ENCODE data around the gene AMBP.

DNA sequence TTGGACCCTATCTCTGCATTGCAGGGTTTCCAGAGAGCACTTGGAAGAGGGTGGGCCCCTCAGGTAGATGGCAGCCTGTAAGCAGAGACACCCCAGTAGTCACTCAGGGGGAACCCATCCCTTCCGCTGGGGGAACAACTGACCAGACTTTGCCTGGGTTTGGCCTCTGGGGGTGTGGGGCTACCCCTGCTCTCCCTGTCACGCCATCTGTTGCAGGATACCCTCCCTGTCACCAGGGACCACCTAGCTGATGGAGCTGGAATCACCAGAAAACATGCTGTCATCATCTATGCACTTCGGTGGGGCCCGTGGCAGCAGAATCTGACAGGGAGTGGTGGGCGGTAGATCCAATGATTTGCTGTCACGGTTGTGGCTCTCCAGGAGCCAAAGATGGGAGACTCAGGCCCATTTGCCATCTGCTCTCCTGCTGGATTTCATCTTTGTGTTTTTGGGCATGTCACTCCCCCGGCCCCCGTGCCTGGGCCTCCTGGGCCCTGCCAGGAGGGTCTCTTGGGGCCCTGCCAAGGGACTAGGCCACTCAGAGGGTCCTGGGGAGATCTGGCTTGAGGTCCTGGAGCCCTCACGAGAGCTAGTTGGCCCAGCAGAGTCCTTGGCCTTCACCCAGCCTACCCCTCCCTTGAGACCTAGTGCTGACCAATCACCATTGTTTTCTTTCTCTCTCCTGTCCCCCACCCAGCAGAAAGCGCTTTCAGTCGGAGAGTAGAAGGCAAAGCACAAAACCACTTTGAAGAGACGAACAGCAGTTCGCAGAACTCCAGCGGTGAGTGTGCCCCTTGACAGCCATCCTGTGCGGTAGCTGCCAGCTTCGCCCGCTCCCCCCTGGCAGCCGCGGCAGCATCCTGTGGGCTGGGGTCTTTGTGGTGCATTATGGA lies 45.9 kb downstream of the AMBP start:
- TF ChIP-seq, protein P1, sequence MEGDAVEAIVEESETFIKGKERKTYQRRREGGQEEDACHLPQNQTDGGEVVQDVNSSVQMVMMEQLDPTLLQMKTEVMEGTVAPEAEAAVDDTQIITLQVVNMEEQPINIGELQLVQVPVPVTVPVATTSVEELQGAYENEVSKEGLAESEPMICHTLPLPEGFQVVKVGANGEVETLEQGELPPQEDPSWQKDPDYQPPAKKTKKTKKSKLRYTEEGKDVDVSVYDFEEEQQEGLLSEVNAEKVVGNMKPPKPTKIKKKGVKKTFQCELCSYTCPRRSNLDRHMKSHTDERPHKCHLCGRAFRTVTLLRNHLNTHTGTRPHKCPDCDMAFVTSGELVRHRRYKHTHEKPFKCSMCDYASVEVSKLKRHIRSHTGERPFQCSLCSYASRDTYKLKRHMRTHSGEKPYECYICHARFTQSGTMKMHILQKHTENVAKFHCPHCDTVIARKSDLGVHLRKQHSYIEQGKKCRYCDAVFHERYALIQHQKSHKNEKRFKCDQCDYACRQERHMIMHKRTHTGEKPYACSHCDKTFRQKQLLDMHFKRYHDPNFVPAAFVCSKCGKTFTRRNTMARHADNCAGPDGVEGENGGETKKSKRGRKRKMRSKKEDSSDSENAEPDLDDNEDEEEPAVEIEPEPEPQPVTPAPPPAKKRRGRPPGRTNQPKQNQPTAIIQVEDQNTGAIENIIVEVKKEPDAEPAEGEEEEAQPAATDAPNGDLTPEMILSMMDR (conservative IDR thresholded peaks at IDR 0.05), result no peak
- no peak for TF ChIP-seq EZH2 (IDR thresholded peaks at IDR 0.05; ENCODE audit: low read depth)

Measured in PC-9 (cell line).